B cell (primary cell): Measurements from ENCODE around the gene WWP2. TPM values are rescaled to one million over a fixed set of nuclear protein-coding genes. Genes with fewer than 3 reads are reported as not detected.

ENCODE experiments used
- ATAC-seq: fragments of 200-7000 bp; cut with Tn5 transposase; one replicate; pipeline ENCODE4 v1.10.0; 2021; ENCODE audit warnings: low read depth, mild to moderate bottlenecking, moderate number of reproducible peaks, moderate library complexity
- CTCF ChIA-PET: fragments of 350-600 bp; sonication (Branson Sonifier 250); formaldehyde crosslinking; loops from one replicate; lab custom pipeline; 2021; ENCODE audit warnings: antibody characterized with exemption, inconsistent platforms; lab: Charles Lee
- POLR2A ChIA-PET: fragments of 350-600 bp; sonication (Branson Sonifier 250); formaldehyde crosslinking; loops from one replicate; lab custom pipeline; 2021; ENCODE audit warnings: antibody characterized with exemption; lab: Charles Lee
- DNase-seq: peaks from one replicate; pipeline ENCODE4 v3.0.0; 2013
- H2AFZ ChIP-seq: 2 replicates; pipeline ENCODE4 v1.6.1; 2012; ENCODE audit warnings: mild to moderate bottlenecking, low read depth, low read length; ENCODE audit not compliant: insufficient read depth, poor library complexity, severe bottlenecking
- H3K27ac ChIP-seq, 2 donors: 1 replicate in 1 of 2; 2 replicates in 1 of 2; pipeline ENCODE4 v1.5.1; 2012 to 2013; ENCODE audit warnings: low read length in 2 of 2, mild to moderate bottlenecking in 2 of 2, moderate library complexity in 1 of 2
- H3K27me3 ChIP-seq, 4 experiments: fragments of 200-600 bp in 1 of 4; sonication (generic) in 1 of 4; replicated peaks in 1 of 4; 1 replicate in 2 of 4; 2 replicates in 2 of 4; pipeline versions ENCODE4 v1.6.1 to v1.7.0; 2013 to 2016; ENCODE audit warnings: low read length in 3 of 4, mild to moderate bottlenecking in 2 of 4, mixed read lengths in 1 of 4, moderate library complexity in 1 of 4; ENCODE audit not compliant: insufficient read depth in 4 of 4, control insufficient read depth in 3 of 4; ENCODE audit errors: control extremely low read depth in 1 of 4
- H3K36me3 ChIP-seq, 2 experiments: replicated peaks in 1 of 2; 1 replicate in 1 of 2; 2 replicates in 1 of 2; pipeline versions ENCODE4 v1.6.1 to v1.7.1; 2013; ENCODE audit warnings: low read length in 1 of 2; ENCODE audit not compliant: insufficient read depth in 2 of 2, control insufficient read depth in 1 of 2; ENCODE audit errors: control extremely low read depth in 1 of 2, extremely low read depth in 1 of 2
- H3K4me1 ChIP-seq, 2 donors: fragments of 200-600 bp in 1 of 2; sonication (generic) in 1 of 2; 1 replicate in 1 of 2; 2 replicates in 1 of 2; pipeline versions ENCODE4 v1.5.1 to v1.6.1; 2013 to 2017; ENCODE audit warnings: low read length in 2 of 2; ENCODE audit not compliant: control insufficient read depth in 2 of 2, insufficient read depth in 2 of 2
- H3K4me2 ChIP-seq: replicated peaks from 2 replicates; pipeline ENCODE3; 2012; ENCODE audit warnings: mild to moderate bottlenecking, low read depth, low read length; ENCODE audit not compliant: poor library complexity, severe bottlenecking
- H3K4me3 ChIP-seq, 5 experiments: fragments of 200-600 bp in 1 of 5; sonication (generic) in 1 of 5; 1 replicate in 3 of 5; 2 replicates in 2 of 5; pipeline versions ENCODE4 v1.5.1 to v1.7.0; 2011 to 2016; ENCODE audit warnings: low read length in 4 of 5, mild to moderate bottlenecking in 4 of 5, low read depth in 2 of 5, control low read depth in 1 of 5, moderate library complexity in 1 of 5; ENCODE audit not compliant: insufficient read depth in 1 of 5; ENCODE audit errors: control extremely low read depth in 1 of 5, extremely low read depth in 1 of 5
- H3K79me2 ChIP-seq: fragments of 200-600 bp; sonication (generic); one replicate; pipeline ENCODE4 v1.6.0; 2016; ENCODE audit warnings: low read length; ENCODE audit not compliant: control insufficient read depth, insufficient read depth
- H3K9ac ChIP-seq: fragments of 200-600 bp; sonication (generic); 2 replicates; pipeline ENCODE4 v1.6.1; 2017; ENCODE audit warnings: mild to moderate bottlenecking, low read length, moderate library complexity
- H3K9me3 ChIP-seq, 3 donors: one replicate each; pipeline versions ENCODE4 v1.6.1 to v1.7.1; 2013; ENCODE audit warnings: low read length in 2 of 3; ENCODE audit not compliant: control insufficient read depth in 2 of 3, insufficient read depth in 1 of 3; ENCODE audit errors: control extremely low read depth in 1 of 3
- H4K20me1 ChIP-seq: 2 replicates; pipeline ENCODE4 v1.6.0; 2012; ENCODE audit warnings: mild to moderate bottlenecking, low read length; ENCODE audit not compliant: insufficient read depth, control insufficient read depth, poor library complexity, severe bottlenecking
- H3K27ac Mint-ChIP-seq: one replicate; pipeline ENCODE4 v1.8.0; 2021; ENCODE audit warnings: mixed read lengths
- H3K27me3 Mint-ChIP-seq: one replicate; pipeline ENCODE4 v1.8.0; 2021; ENCODE audit warnings: mixed read lengths
- H3K4me1 Mint-ChIP-seq: one replicate; pipeline ENCODE4 v1.8.0; 2021; ENCODE audit warnings: mixed read lengths
- H3K4me3 Mint-ChIP-seq: one replicate; pipeline ENCODE4 v1.8.0; 2021; ENCODE audit warnings: mixed read lengths
- H3K9me3 Mint-ChIP-seq: one replicate; pipeline ENCODE4 v1.8.0; 2022; ENCODE audit warnings: mixed read lengths; ENCODE audit not compliant: insufficient read depth
- CTCF ChIP-seq: fragments of 200-600 bp; IDR thresholded peaks from one replicate; pipeline ENCODE4 v1.8.0; 2022; ENCODE audit warnings: antibody characterized with exemption, mild to moderate bottlenecking
- EZH2 ChIP-seq: IDR thresholded peaks from 2 replicates; pipeline ENCODE4 v1.6.1; 2012; ENCODE audit warnings: borderline replicate concordance, low read depth, mild to moderate bottlenecking, moderate library complexity, low read length; ENCODE audit not compliant: insufficient read depth, poor library complexity, severe bottlenecking
- WGBS: methylation state at CpG from one replicate; pipeline ENCODE4 v1.1.5; 2013; ENCODE audit warnings: missing lambda C conversion rate; ENCODE audit not compliant: insufficient coverage; 5-methylcytosine and 5-hydroxymethylcytosine counted together
- intact Hi-C: fragments of 100-400 bp; cut with micrococcal nuclease; formaldehyde crosslinking; loops from one replicate; pipeline ENCODE4 v1.10.0; 2022
- polyA plus RNA-seq: library from polyadenylated mRNA; depleted of rRNA; stranded (reverse); fragments of >200 nt; gene quantifications from 2 replicates; pipeline ENCODE4 v1.2.3, GENCODE V29; 2012
- total RNA-seq, 2 donors: library from RNA; stranded (reverse); fragments of 120-200 nt in 1 of 2; gene quantifications; 1 replicate in 1 of 2; 2 replicates in 1 of 2; pipeline versions ENCODE4 v1.2.3 to v1.2.4, GENCODE V29; 2013 to 2022

WWP2 gene
- total and polyA plus RNA-seq, 2 donors (not counting 1 experiment from before 2014, with no cell fraction given): 33.4 to 105 TPM

- H2AFZ ChIP-seq: no peak overlapping the region
- no peak for ATAC-seq
- Mint-ChIP-seq H3K4me1 (peaks cover 19% of the 10 kb centered on the region), H3K9me3 (no peaks in the 10 kb centered on the region), H3K27me3 (no peaks in the 10 kb centered on the region), H3K27ac (no peak overlapping the region), H3K4me3 (no peak overlapping the region)
- peaks cover 47% of the 10 kb centered on the region for H3K79me2 ChIP-seq
- no peaks in the 10 kb centered on the region for H3K27me3 ChIP-seq
- no peak overlapping the region for H3K4me2 ChIP-seq
- H3K36me3 ChIP-seq: peaks cover 8 to 19% of the 10 kb centered on the region in 2 experiments
- ChIA-PET POLR2A (no interaction called here), CTCF (no interaction called here)
- 98% methylated on average over 13 of the region's 15 CpGs for WGBS
- intact Hi-C loops: no loop called here
- H3K4me1 ChIP-seq: peaks cover 14 to 18% of the 10 kb centered on the region in 2 donors
- H3K9me3 ChIP-seq: peaks cover 0 to 6% (median 3%) of the 10 kb centered on the region in 3 donors
- H3K4me3 ChIP-seq: no peak overlapping the region
- no peaks in the 10 kb centered on the region for H4K20me1 ChIP-seq
- H3K27ac ChIP-seq: no peak overlapping the region
- no peak overlapping the region for H3K9ac ChIP-seq
- DNase-seq: no peak
- TF ChIP-seq EZH2: no peak
- no peak for TF ChIP-seq CTCF
Measured at GRCh38 chr16:69820926-69821541, 58.9 kb downstream of the WWP2 start.

- Histone ChIP-seq H3K9me3 (peaks cover 0 to 6% (median 3%) of the 10 kb centered on the region in 3 donors), H3K27ac (no peak overlapping the region), H3K27me3 (no peaks in the 10 kb centered on the region), H3K4me1 (peaks cover 14 to 18% of the 10 kb centered on the region in 2 donors), H3K4me2 (no peak overlapping the region), H4K20me1 (no peaks in the 10 kb centered on the region), H3K4me3 (no peak overlapping the region), H3K36me3 (peaks cover 6 to 19% of the 10 kb centered on the region in 2 experiments), H2AFZ (no peak overlapping the region), H3K9ac (no peak overlapping the region), H3K79me2 (peaks cover 47% of the 10 kb centered on the region)
- 100% methylated on average over 1 of the region's 6 CpGs for WGBS
- intact Hi-C loops: no loop called here
- H3K4me1 Mint-ChIP-seq: peaks cover 19% of the 10 kb centered on the region
- H3K9me3 Mint-ChIP-seq: no peaks in the 10 kb centered on the region
- no peak overlapping the region for H3K4me3 Mint-ChIP-seq
- POLR2A ChIA-PET: interaction anchor here (0.7 kb wide), 1 partner anchor 203 kb away, joined by 3 read pairs; no protein-coding TSS in a partner anchor
- TF ChIP-seq EZH2 (no peak), CTCF (no peak)
- ATAC-seq (no peak), DNase-seq (no peak)
- CTCF ChIA-PET: no interaction called here
- no peak overlapping the region for H3K27ac Mint-ChIP-seq
- H3K27me3 Mint-ChIP-seq: no peaks in the 10 kb centered on the region
Measured at GRCh38 chr16:69821844-69822173, 59.7 kb downstream of the WWP2 start.
